GM23338 (cell line): Measurements from ENCODE around the gene KRTDAP. TPM values are rescaled to one million over a fixed set of nuclear protein-coding genes. Genes with fewer than 3 reads are reported as not detected.
"Not testable (repeated sequence)": the region's sequence is repeated elsewhere in the genome, so short reads cannot be mapped to it uniquely, and the experiment has no call there.

ENCODE experiments used
- ATAC-seq: fragments of 200-7000 bp; cut with Tn5 transposase; 3 replicates; pipeline ENCODE4 v1.9.1; 2020
- DNase-seq: peaks from one replicate; pipeline ENCODE4 v3.0.0-alpha.2; 2015; ENCODE audit warnings: low spot score
- H2AFZ ChIP-seq: fragments of 200-600 bp; sonication (generic); 2 replicates; pipeline ENCODE4 v1.8.0; 2016; ENCODE audit warnings: antibody characterized with exemption, mild to moderate bottlenecking, moderate library complexity
- H3F3A ChIP-seq: fragments of 200-600 bp; sonication (generic); replicated peaks from 2 replicates; pipeline ENCODE4 v1.8.0; 2017; ENCODE audit warnings: antibody characterized with exemption, mixed run types, low read depth
- H3K27ac ChIP-seq: fragments of 200-600 bp; sonication (generic); 2 replicates; pipeline ENCODE4 v1.6.1; 2016; ENCODE audit warnings: low read depth
- H3K27me3 ChIP-seq: fragments of 200-600 bp; sonication (generic); 2 replicates; pipeline ENCODE4 v1.8.0; 2016; ENCODE audit warnings: mild to moderate bottlenecking, mixed run types, moderate library complexity; ENCODE audit not compliant: insufficient read depth
- H3K36me3 ChIP-seq: fragments of 200-600 bp; sonication (generic); 2 replicates; pipeline ENCODE4 v1.8.0; 2016; ENCODE audit warnings: mild to moderate bottlenecking; ENCODE audit not compliant: insufficient read depth
- H3K4me1 ChIP-seq: fragments of 200-600 bp; sonication (generic); 2 replicates; pipeline ENCODE4 v1.8.0; 2016; ENCODE audit warnings: mild to moderate bottlenecking, moderate library complexity; ENCODE audit not compliant: insufficient read depth
- H3K4me2 ChIP-seq: fragments of 200-600 bp; sonication (generic); 2 replicates; pipeline ENCODE4 v1.7.1; 2017; ENCODE audit warnings: mixed run types
- H3K4me3 ChIP-seq: fragments of 200-600 bp; sonication (generic); 2 replicates; pipeline ENCODE4 v1.6.1; 2016; ENCODE audit warnings: mixed run types
- H3K79me2 ChIP-seq: fragments of 200-600 bp; sonication (generic); replicated peaks from 2 replicates; pipeline ENCODE4 v1.8.0; 2017; ENCODE audit warnings: mild to moderate bottlenecking; ENCODE audit not compliant: insufficient read depth
- H3K9me2 ChIP-seq: fragments of 200-600 bp; sonication (generic); 2 replicates; pipeline ENCODE4 v1.8.0; 2017; ENCODE audit not compliant: insufficient read depth
- H4K20me1 ChIP-seq: fragments of 200-600 bp; sonication (generic); replicated peaks from 2 replicates; pipeline ENCODE4 v1.8.0; 2017; ENCODE audit warnings: mild to moderate bottlenecking; ENCODE audit not compliant: insufficient read depth
- H3K27ac Mint-ChIP-seq: 2 replicates; pipeline ENCODE4 v1.8.0; 2020; ENCODE audit warnings: inconsistent platforms, mild to moderate bottlenecking, moderate library complexity, mixed read lengths
- H3K27me3 Mint-ChIP-seq: 3 replicates; pipeline ENCODE4 v1.8.0; 2022; ENCODE audit warnings: low read depth, mild to moderate bottlenecking, moderate library complexity, mixed read lengths, inconsistent platforms; ENCODE audit not compliant: insufficient read depth, poor library complexity
- H3K36me3 Mint-ChIP-seq: 3 replicates; pipeline ENCODE4 v1.8.0; 2021; ENCODE audit warnings: low read depth, mild to moderate bottlenecking, inconsistent platforms, moderate library complexity, mixed read lengths
- H3K4me1 Mint-ChIP-seq: 3 replicates; pipeline ENCODE4 v1.8.0; 2020; ENCODE audit warnings: mild to moderate bottlenecking, inconsistent platforms, mixed read lengths
- H3K4me3 Mint-ChIP-seq: 3 replicates; pipeline ENCODE4 v1.8.0; 2021; ENCODE audit warnings: moderate library complexity, mild to moderate bottlenecking, inconsistent platforms, mixed read lengths
- H3K9me3 Mint-ChIP-seq: 3 replicates; pipeline ENCODE4 v1.8.0; 2020; ENCODE audit warnings: moderate library complexity, mild to moderate bottlenecking, inconsistent platforms, mixed read lengths
- NANOG ChIP-seq: IDR thresholded peaks from 2 replicates; pipeline ENCODE4 v1.6.1; 2016; ENCODE audit warnings: antibody characterized with exemption, borderline replicate concordance
- POLR2AphosphoS5 ChIP-seq: IDR thresholded peaks from 2 replicates; pipeline ENCODE4 v1.6.1; 2016; ENCODE audit warnings: antibody characterized with exemption, low read depth
- STAT1 ChIP-seq: IDR thresholded peaks from one replicate; pipeline ENCODE4 v1.6.1; 2016; ENCODE audit warnings: antibody characterized with exemption; ENCODE audit not compliant: unreplicated experiment
- ZNF114 ChIP-seq: fragments of 250-450 bp; sonication (Bioruptor Pico); IDR thresholded peaks from 2 replicates; pipeline ENCODE4 v1.5.0; 2020; ENCODE audit warnings: mild to moderate bottlenecking, moderate library complexity
- polyA plus RNA-seq: library from polyadenylated mRNA; unstranded; fragments of >200 nt; fragmentation: Nextera tagmentation; extraction: Ambion mirVana; gene quantifications from 2 replicates; pipeline ENCODE4 v1.2.1, GENCODE V29; 2016
- total RNA-seq: library from RNA; depleted of rRNA; stranded (reverse); fragments of >200 nt; shearing (Covaris generic); gene quantifications from 2 replicates; pipeline ENCODE4 v1.2.3, GENCODE V29; 2014
- TF ChIP-seq, protein P1 (sequence below): IDR thresholded peaks from one replicate; pipeline ENCODE4 v1.6.1; 2018; ENCODE audit warnings: antibody characterized with exemption; ENCODE audit not compliant: unreplicated experiment
- TF ChIP-seq, protein P2 (sequence below): IDR thresholded peaks from 2 replicates; pipeline ENCODE4 v1.6.1; 2016; ENCODE audit warnings: antibody characterized with exemption
- TF ChIP-seq, protein P3 (sequence below), 2 experiments: fragments of 200-600 bp in 1 of 2; sonication (generic) in 1 of 2; conservative IDR thresholded peaks; 2 replicates each; pipeline versions ENCODE4 v1.5.1 to v1.6.1; 2016 to 2017; ENCODE audit warnings: antibody characterized with exemption in 2 of 2, low read depth in 2 of 2, mild to moderate bottlenecking in 2 of 2, moderate library complexity in 1 of 2

KRTDAP gene
- total and polyA plus RNA-seq, 2 experiments from 2014 or later: 2.7 TPM; not detected in 1

DNA sequence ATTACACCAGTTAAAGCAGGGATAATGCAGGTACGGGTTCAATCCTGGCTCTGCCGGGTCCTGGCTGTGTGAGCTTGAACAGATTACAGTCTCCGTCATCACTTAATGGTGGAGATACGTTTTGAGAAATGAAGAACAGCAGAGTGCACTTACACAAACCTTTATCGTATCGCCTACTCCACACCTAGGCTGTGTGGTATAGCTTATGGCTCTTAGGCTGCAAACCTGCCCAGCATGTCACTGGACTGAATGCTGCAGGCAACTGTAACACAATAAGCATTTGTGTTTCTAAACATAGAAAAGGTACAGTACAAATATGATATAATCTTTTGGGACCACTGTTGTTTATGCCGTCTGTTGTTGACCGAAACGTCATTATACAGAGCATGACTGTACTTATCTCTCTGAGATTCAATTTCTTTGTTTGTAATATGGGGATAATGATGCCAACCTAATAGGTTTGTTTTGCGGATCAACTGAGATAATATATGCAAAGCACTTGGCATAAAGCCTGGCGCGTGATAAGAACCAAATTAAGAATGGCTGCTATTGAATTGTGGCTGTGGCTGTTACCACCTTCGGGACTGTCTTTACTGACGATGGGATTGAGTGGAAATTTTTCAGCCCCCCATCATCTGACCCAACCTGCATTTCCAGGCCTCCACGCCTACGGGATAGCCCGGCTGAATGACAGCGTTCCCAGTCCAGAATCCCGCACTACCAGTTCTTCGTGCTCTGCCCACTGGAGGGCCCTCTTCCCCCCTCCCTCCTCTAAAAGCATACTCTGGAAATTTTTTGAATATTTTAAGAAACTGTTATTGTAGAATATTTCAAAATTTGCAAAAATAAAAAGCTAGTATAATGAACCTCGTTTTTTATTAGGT, 11.2 kb downstream of the KRTDAP start:
- Histone ChIP-seq H3K27ac (no peak overlapping the region; the same call in 1 of the 2 replicates), H3K79me2 (no peaks in the 10 kb centered on the region), H3K4me1 (no peaks in the 10 kb centered on the region), H3K4me2 (no peak overlapping the region), H3F3A (no peaks in the 10 kb centered on the region), H4K20me1 (no peaks in the 10 kb centered on the region), H2AFZ (no peak overlapping the region), H3K36me3 (no peaks in the 10 kb centered on the region), H3K9me2 (no peaks in the 10 kb centered on the region), H3K27me3 (no peaks in the 10 kb centered on the region), H3K4me3 (no peak overlapping the region)
- no peaks in the 10 kb centered on the region for H3K4me1 Mint-ChIP-seq
- peak; percentile 23; the same call in 1 of the 3 replicates for ATAC-seq
- no peak for DNase-seq
- H3K36me3 Mint-ChIP-seq: no peaks in the 10 kb centered on the region
- TF ChIP-seq, protein P1, sequence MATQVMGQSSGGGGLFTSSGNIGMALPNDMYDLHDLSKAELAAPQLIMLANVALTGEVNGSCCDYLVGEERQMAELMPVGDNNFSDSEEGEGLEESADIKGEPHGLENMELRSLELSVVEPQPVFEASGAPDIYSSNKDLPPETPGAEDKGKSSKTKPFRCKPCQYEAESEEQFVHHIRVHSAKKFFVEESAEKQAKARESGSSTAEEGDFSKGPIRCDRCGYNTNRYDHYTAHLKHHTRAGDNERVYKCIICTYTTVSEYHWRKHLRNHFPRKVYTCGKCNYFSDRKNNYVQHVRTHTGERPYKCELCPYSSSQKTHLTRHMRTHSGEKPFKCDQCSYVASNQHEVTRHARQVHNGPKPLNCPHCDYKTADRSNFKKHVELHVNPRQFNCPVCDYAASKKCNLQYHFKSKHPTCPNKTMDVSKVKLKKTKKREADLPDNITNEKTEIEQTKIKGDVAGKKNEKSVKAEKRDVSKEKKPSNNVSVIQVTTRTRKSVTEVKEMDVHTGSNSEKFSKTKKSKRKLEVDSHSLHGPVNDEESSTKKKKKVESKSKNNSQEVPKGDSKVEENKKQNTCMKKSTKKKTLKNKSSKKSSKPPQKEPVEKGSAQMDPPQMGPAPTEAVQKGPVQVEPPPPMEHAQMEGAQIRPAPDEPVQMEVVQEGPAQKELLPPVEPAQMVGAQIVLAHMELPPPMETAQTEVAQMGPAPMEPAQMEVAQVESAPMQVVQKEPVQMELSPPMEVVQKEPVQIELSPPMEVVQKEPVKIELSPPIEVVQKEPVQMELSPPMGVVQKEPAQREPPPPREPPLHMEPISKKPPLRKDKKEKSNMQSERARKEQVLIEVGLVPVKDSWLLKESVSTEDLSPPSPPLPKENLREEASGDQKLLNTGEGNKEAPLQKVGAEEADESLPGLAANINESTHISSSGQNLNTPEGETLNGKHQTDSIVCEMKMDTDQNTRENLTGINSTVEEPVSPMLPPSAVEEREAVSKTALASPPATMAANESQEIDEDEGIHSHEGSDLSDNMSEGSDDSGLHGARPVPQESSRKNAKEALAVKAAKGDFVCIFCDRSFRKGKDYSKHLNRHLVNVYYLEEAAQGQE: no peak
- TF ChIP-seq, protein P2, sequence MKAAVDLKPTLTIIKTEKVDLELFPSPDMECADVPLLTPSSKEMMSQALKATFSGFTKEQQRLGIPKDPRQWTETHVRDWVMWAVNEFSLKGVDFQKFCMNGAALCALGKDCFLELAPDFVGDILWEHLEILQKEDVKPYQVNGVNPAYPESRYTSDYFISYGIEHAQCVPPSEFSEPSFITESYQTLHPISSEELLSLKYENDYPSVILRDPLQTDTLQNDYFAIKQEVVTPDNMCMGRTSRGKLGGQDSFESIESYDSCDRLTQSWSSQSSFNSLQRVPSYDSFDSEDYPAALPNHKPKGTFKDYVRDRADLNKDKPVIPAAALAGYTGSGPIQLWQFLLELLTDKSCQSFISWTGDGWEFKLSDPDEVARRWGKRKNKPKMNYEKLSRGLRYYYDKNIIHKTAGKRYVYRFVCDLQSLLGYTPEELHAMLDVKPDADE: no peak
- no peak for TF ChIP-seq STAT1
- TF ChIP-seq POLR2AphosphoS5: no peak
- TF ChIP-seq, protein P3, sequence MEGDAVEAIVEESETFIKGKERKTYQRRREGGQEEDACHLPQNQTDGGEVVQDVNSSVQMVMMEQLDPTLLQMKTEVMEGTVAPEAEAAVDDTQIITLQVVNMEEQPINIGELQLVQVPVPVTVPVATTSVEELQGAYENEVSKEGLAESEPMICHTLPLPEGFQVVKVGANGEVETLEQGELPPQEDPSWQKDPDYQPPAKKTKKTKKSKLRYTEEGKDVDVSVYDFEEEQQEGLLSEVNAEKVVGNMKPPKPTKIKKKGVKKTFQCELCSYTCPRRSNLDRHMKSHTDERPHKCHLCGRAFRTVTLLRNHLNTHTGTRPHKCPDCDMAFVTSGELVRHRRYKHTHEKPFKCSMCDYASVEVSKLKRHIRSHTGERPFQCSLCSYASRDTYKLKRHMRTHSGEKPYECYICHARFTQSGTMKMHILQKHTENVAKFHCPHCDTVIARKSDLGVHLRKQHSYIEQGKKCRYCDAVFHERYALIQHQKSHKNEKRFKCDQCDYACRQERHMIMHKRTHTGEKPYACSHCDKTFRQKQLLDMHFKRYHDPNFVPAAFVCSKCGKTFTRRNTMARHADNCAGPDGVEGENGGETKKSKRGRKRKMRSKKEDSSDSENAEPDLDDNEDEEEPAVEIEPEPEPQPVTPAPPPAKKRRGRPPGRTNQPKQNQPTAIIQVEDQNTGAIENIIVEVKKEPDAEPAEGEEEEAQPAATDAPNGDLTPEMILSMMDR (conservative IDR thresholded peaks at IDR 0.05; ENCODE audit: low read depth in 2 of 2): peak; percentile 20 to 25; a peak in 1 of 4 replicates
- no peak for TF ChIP-seq NANOG
- no peaks in the 10 kb centered on the region; the same call in 2 of the 3 replicates for H3K9me3 Mint-ChIP-seq
- H3K4me3 Mint-ChIP-seq: no peak overlapping the region
- H3K27me3 Mint-ChIP-seq: peaks cover 14% of the 10 kb centered on the region
- no peak overlapping the region for H3K27ac Mint-ChIP-seq

DNA sequence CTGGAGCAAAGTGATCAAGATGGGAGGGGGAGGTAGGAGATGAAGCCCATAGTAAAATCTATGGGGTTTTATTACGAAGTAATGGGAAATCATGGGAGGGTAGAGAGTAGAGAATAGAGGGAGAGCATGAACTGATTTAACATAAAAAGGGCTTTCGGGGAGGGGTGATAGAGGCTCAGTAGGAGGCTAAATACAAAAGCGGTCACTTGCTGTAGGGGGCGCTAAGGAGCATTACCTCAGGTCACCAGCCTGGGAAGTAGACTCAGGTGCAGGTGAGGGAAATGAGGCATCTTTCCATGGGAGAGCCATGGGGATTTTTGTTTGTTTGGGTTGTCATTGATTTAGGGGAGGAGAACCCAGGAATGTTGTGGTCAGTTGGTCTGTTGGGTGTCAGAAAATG, 14.1 kb downstream of the KRTDAP start:
- Histone ChIP-seq H3K27ac (no peak overlapping the region), H3K4me3 (no peak overlapping the region), H3K9me2 (no peaks in the 10 kb centered on the region), H3K27me3 (no peaks in the 10 kb centered on the region), H3K4me1 (peaks cover 2% of the 10 kb centered on the region; the same call in 1 of the 2 replicates), H2AFZ (no peak overlapping the region), H4K20me1 (no peaks in the 10 kb centered on the region), H3K79me2 (no peaks in the 10 kb centered on the region), H3K36me3 (no peaks in the 10 kb centered on the region), H3F3A (no peaks in the 10 kb centered on the region), H3K4me2 (no peak overlapping the region)
- Mint-ChIP-seq H3K36me3 (no peaks in the 10 kb centered on the region), H3K27ac (no peak overlapping the region), H3K27me3 (peaks cover 21% of the 10 kb centered on the region), H3K4me3 (no peak overlapping the region), H3K9me3 (no peaks in the 10 kb centered on the region; the same call in 2 of the 3 replicates), H3K4me1 (peaks cover 4% of the 10 kb centered on the region; the same call in 2 of the 3 replicates)
- no peak for TF ChIP-seq ZNF114 (CRISPR knock-in tag)
- TF ChIP-seq, protein P3 (conservative IDR thresholded peaks at IDR 0.05; ENCODE audit: low read depth in 2 of 2): peak; percentile 78 to 87
- ATAC-seq: peak; percentile 89
- DNase-seq: peak; percentile 90

DNA sequence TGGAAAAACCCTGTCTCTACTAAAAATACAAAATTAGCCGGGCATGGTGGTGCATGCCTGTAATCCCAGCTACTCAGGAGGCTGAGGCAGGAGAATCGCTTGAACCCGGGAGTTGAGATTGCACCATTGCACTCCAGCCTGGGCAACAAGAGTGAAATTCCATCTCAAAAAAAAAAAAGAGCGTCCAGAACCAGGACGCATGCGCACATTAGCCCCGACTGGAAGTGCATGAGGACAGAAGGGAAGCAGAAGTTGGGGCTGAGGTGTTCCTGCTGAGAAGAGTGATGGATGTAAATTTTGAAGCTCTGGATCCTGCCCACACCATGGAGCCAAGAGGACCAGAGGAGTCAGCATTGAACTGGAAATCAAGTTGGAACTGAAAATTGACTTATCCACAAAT, 15.7 kb downstream of the KRTDAP start:
- not testable (repeated sequence) for H3K27me3 ChIP-seq, H3K4me2 ChIP-seq, H3K27ac Mint-ChIP-seq, H3K4me3 ChIP-seq, H3K4me3 Mint-ChIP-seq, H3K27ac ChIP-seq, ATAC-seq, H4K20me1 ChIP-seq, H3F3A ChIP-seq, H3K9me2 ChIP-seq, H3K36me3 Mint-ChIP-seq, H3K36me3 ChIP-seq, H3K4me1 ChIP-seq, H3K9me3 Mint-ChIP-seq, H3K4me1 Mint-ChIP-seq, H2AFZ ChIP-seq, DNase-seq, H3K79me2 ChIP-seq
- H3K27me3 Mint-ChIP-seq: peaks cover 23% of the 10 kb centered on the region
